ENCODE measurements around the gene FAM217A. TPM values are rescaled to one million over a fixed set of nuclear protein-coding genes. Genes with fewer than 3 reads are reported as not detected.

FAM217A gene
- polyA plus RNA-seq, 1 donor (not counting 4 experiments of a cell fraction or from before 2014, with no cell fraction given) = not detected

GRCh38 chr6:4059115-4059777, 19.7 kb downstream of the FAM217A start:
- DNase-seq (ENCODE audit: low read depth, low spot score) (peak; percentile 56), FAIRE-seq (peak; percentile 80)
- peaks cover 2% of the 10 kb centered on the region for H3K9me1 ChIP-seq (ENCODE audit: control insufficient read depth, extremely low read depth, insufficient read depth, low read length)
- peak overlapping the region; percentile 65 for H3K9ac ChIP-seq (ENCODE audit: control insufficient read depth, extremely low read depth, insufficient read depth, low read length)
- H3K79me2 ChIP-seq (ENCODE audit: control insufficient read depth, insufficient read depth, low read length) = peaks cover 5% of the 10 kb centered on the region
- H3K27ac ChIP-seq (ENCODE audit: control insufficient read depth, insufficient read depth, low read length) = peak overlapping the region; percentile 95
- H3K36me3 ChIP-seq (ENCODE audit: control insufficient read depth in 2 of 2, extremely low read depth in 1 of 2, insufficient read depth in 2 of 2, low read length in 2 of 2) = peaks cover 14 to 38% of the 10 kb centered on the region in 2 experiments
- H4K20me1 ChIP-seq (ENCODE audit: control insufficient read depth, extremely low read depth, insufficient read depth, low read length) = no peaks in the 10 kb centered on the region
- H3K4me3 ChIP-seq (ENCODE audit: control insufficient read depth in 2 of 3, extremely low read depth in 1 of 3, insufficient read depth in 2 of 3, low read depth in 1 of 3, low read length in 3 of 3) = peak overlapping the region in 2 of 3 experiments; percentile 22 to 67
- no peaks in the 10 kb centered on the region for H3K27me3 ChIP-seq (ENCODE audit: control insufficient read depth, extremely low read depth, insufficient read depth, low read length)
- TF ChIP-seq, protein P1, sequence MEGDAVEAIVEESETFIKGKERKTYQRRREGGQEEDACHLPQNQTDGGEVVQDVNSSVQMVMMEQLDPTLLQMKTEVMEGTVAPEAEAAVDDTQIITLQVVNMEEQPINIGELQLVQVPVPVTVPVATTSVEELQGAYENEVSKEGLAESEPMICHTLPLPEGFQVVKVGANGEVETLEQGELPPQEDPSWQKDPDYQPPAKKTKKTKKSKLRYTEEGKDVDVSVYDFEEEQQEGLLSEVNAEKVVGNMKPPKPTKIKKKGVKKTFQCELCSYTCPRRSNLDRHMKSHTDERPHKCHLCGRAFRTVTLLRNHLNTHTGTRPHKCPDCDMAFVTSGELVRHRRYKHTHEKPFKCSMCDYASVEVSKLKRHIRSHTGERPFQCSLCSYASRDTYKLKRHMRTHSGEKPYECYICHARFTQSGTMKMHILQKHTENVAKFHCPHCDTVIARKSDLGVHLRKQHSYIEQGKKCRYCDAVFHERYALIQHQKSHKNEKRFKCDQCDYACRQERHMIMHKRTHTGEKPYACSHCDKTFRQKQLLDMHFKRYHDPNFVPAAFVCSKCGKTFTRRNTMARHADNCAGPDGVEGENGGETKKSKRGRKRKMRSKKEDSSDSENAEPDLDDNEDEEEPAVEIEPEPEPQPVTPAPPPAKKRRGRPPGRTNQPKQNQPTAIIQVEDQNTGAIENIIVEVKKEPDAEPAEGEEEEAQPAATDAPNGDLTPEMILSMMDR (optimal IDR thresholded peaks at IDR 0.05 in 1 of 3, IDR thresholded peaks at IDR 0.05 in 1 of 3, conservative IDR thresholded peaks at IDR 0.05 in 1 of 3; ENCODE audit: extremely low read depth in 1 of 3, insufficient read depth in 2 of 3, low read length in 3 of 3) = peak in 2 of 3 experiments; percentile 26 to 29
- no peak for TF ChIP-seq EZH2 (IDR thresholded peaks at IDR 0.05; ENCODE audit: low read length)
- peak overlapping the region; percentile 96 for H3K4me2 ChIP-seq (ENCODE audit: control insufficient read depth, extremely low read depth, insufficient read depth, low read depth, low read length)
- H3K4me1 ChIP-seq (ENCODE audit: control insufficient read depth, extremely low read depth, insufficient read depth, low read length) = peaks cover 39% of the 10 kb centered on the region
- H3K9me3 ChIP-seq (ENCODE audit: control insufficient read depth, low read depth, low read length) = no peaks in the 10 kb centered on the region
- dilution Hi-C loops (cut with MboI; ENCODE audit: extremely low pct_ligation_motif_present, low sequenced_read_pairs) = no loop called here
- H2AFZ ChIP-seq (ENCODE audit: control insufficient read depth, low read length) = peak overlapping the region; percentile 30

- H3K79me2 ChIP-seq (ENCODE audit: control insufficient read depth, insufficient read depth, low read length) = peaks cover 5% of the 10 kb centered on the region
- H3K27ac ChIP-seq (ENCODE audit: control insufficient read depth, insufficient read depth, low read length) = no peak overlapping the region
- H3K4me1 ChIP-seq (ENCODE audit: control insufficient read depth, extremely low read depth, insufficient read depth, low read length) = peaks cover 39% of the 10 kb centered on the region
- no peak overlapping the region for H3K4me3 ChIP-seq (ENCODE audit: control insufficient read depth in 2 of 3, extremely low read depth in 1 of 3, insufficient read depth in 2 of 3, low read depth in 1 of 3, low read length in 3 of 3)
- H3K36me3 ChIP-seq (ENCODE audit: control insufficient read depth in 2 of 2, extremely low read depth in 1 of 2, insufficient read depth in 2 of 2, low read length in 2 of 2) = peaks cover 9 to 40% of the 10 kb centered on the region in 2 experiments
- H3K9me1 ChIP-seq (ENCODE audit: control insufficient read depth, extremely low read depth, insufficient read depth, low read length) = peaks cover 2% of the 10 kb centered on the region
- H3K27me3 ChIP-seq (ENCODE audit: control insufficient read depth, extremely low read depth, insufficient read depth, low read length) = no peaks in the 10 kb centered on the region
- H2AFZ ChIP-seq (ENCODE audit: control insufficient read depth, low read length) = no peak overlapping the region
- dilution Hi-C loops (cut with MboI; ENCODE audit: extremely low pct_ligation_motif_present, low sequenced_read_pairs) = no loop called here
- no peak for DNase-seq (ENCODE audit: low read depth, low spot score)
- TF ChIP-seq, protein P1 (optimal IDR thresholded peaks at IDR 0.05 in 1 of 3, IDR thresholded peaks at IDR 0.05 in 1 of 3, conservative IDR thresholded peaks at IDR 0.05 in 1 of 3; ENCODE audit: extremely low read depth in 1 of 3, insufficient read depth in 2 of 3, low read length in 3 of 3) = no peak
- H3K9me3 ChIP-seq (ENCODE audit: control insufficient read depth, low read depth, low read length) = no peaks in the 10 kb centered on the region
- H3K9ac ChIP-seq (ENCODE audit: control insufficient read depth, extremely low read depth, insufficient read depth, low read length) = no peak overlapping the region
- no peak overlapping the region for H3K4me2 ChIP-seq (ENCODE audit: control insufficient read depth, extremely low read depth, insufficient read depth, low read depth, low read length)
- FAIRE-seq = no peak
- H4K20me1 ChIP-seq (ENCODE audit: control insufficient read depth, extremely low read depth, insufficient read depth, low read length) = no peaks in the 10 kb centered on the region
These were observed 21.9 kb downstream of the FAM217A start for GRCh38 chr6:4057036-4057435.

Data from keratinocyte (primary cell).